ENCODE measurements around the gene DHRS11.
"Not testable (repeated sequence)": the region's sequence is repeated elsewhere in the genome, so short reads cannot be mapped to it uniquely, and the experiment has no call there.

Gene DHRS11

DNA sequence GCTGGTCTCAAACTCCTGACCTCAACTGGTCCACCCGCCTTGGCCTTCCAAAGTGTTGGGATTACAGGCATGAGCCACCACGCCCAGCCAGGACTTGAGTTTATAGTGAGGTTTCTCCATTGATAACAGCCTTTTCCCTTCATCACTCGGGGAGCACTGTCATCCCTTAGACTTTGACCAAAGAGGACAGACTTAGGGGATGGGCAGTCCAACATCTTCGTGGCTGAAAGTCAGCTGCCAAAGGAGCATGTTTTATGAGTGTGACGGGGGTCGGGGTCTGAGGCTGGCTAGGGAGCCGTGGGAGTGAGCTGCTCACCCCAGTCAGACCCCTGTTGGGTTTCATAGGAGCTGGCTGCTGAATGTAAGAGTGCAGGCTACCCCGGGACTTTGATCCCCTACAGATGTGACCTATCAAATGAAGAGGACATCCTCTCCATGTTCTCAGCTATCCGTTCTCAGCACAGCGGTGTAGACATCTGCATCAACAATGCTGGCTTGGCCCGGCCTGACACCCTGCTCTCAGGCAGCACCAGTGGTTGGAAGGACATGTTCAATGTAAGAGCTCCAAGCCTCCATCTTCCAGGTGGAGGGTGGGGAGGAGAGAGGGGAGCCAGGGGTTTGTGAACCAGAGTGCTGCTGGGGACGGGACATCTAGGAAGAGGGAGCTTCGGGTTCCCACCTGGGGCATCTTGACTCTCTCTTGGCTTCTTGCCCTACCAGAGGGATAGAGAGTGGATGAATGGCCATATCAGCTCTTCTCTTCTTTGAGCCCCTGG lies 3.1 kb downstream of the DHRS11 start:
- no peak for DNase-seq

DNA sequence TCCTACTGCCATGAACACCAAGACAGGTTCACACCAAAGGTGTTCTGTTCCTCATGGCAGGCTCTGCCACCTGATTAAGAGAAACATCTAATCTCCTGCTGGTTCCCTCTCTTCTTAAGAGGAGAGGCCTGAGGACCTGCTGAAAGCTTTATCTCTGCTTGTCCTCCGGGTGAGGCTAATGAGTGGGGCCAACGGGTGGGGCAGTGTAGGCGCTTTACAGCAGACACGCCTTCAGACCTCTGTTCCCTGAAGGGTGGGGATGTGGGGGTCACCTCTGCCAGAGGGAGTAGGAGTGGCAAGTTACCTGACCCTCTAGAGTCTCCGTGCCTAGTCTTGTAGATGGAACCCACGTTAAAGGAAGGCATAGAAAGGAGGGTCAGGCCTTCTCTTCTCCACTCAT lies 5.5 kb downstream of the DHRS11 start:
- no peak for DNase-seq

DNA sequence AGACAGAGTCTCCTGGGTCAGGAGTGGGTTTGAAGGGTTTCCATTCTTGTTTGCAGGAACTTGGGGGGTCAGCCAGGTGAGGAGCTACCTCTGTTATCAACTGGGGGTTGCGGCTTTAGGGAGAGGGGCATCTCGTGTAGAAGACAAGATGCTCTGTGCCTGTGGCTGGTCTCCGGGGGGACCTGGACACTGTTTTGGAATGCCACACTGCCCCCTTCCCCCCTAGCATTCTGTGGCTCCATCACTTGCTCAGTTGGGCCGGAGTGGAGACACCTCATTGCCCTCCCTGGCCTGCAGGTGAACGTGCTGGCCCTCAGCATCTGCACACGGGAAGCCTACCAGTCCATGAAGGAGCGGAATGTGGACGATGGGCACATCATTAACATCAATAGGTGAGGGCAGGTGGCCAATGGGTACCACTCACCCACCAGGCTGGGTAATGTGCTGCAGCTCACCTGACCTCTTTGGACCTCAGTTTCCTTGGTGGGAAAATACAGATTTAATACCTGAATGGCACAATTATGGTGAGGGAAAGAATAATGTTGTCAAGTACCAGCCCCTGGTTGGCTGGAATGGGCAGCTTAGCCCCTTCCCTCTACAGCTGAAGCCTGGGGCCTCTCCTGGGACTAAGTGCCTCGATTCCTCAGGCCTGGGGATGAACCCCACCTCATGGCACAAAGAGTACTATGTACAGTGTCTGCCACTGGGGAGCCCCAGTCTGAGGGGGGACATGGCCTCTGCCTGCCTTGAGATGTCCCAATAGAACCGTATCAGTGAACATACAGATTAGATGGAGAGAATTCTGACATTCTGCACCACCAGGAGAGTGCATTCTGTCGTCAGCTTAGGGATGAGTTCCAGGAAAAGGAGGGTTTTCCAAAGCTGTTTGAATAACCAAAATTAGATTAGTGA lies 6.4 kb downstream of the DHRS11 start:
- DNase-seq: no peak

DNA sequence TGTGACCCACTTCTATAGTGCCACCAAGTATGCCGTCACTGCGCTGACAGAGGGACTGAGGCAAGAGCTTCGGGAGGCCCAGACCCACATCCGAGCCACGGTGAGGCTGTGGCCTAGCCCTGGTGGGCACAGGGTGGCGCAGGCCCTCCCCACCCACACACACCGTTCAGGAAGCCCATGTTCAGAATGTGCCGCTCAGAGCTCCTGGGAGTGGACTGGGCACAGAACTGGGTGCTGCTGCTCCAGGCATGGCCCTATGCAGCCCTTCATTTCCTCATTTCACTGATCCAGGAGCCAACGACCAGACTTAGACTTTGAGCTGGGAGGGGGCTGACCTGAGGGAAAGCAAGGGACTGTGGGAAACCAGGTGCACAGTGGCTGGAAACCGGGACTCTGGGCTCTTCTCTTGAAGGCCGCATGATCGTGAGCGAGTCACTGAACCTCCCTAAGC lies 7.3 kb downstream of the DHRS11 start:
- DNase-seq: no peak

DNA sequence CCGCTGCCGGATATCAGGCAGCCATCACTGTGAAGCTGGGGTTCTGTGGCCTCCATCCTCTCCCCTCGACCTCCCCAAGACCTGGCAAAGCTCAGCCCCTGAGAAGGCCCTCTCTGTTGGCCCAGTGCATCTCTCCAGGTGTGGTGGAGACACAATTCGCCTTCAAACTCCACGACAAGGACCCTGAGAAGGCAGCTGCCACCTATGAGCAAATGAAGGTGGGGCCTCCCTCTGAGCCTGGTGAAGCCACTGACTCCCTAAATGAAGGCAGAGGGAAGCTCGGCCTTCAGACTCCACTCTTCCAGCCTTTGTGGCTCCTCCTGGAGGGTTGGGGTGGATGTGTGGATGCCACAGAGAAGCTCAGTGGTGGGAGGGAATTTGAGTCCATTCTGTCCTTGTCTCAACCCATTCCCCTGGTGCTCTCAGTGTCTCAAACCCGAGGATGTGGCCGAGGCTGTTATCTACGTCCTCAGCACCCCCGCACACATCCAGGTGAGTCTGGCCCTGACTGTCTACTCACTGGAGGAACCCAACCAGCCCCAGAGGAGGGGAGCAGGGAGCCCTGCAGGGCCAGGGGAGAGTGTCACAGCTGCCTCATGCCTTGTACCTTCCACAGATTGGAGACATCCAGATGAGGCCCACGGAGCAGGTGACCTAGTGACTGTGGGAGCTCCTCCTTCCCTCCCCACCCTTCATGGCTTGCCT lies 8.0 kb downstream of the DHRS11 start:
- no peak for DNase-seq

DNA sequence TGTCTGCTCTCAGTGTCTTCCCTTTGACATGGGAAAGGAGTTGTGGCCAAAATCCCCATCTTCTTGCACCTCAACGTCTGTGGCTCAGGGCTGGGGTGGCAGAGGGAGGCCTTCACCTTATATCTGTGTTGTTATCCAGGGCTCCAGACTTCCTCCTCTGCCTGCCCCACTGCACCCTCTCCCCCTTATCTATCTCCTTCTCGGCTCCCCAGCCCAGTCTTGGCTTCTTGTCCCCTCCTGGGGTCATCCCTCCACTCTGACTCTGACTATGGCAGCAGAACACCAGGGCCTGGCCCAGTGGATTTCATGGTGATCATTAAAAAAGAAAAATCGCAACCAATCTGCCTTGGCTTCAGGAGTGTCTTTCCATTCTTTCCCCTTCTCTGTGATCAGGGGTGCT lies 8.8 kb downstream of the DHRS11 start:
- no peak for DNase-seq

DNA sequence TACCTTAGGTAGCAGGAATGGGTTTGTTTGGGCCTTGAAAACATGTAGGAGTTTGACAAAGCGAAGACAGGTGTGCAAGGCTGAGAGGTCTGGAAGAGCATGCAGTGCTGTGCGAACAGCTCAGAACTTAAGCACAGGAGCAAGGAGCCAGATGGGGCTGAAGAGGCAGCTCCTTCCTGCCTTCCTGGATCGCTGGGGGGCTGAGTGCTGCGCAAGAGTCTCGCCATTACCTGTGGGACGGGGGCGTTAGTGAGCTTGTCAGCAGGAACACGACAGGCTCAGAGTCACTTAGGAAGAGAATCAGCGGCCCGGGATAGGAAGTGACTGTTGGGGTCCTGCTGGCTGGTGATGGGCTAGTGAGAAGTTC lies 9.2 kb downstream of the DHRS11 start:
- no peak for DNase-seq

DNA sequence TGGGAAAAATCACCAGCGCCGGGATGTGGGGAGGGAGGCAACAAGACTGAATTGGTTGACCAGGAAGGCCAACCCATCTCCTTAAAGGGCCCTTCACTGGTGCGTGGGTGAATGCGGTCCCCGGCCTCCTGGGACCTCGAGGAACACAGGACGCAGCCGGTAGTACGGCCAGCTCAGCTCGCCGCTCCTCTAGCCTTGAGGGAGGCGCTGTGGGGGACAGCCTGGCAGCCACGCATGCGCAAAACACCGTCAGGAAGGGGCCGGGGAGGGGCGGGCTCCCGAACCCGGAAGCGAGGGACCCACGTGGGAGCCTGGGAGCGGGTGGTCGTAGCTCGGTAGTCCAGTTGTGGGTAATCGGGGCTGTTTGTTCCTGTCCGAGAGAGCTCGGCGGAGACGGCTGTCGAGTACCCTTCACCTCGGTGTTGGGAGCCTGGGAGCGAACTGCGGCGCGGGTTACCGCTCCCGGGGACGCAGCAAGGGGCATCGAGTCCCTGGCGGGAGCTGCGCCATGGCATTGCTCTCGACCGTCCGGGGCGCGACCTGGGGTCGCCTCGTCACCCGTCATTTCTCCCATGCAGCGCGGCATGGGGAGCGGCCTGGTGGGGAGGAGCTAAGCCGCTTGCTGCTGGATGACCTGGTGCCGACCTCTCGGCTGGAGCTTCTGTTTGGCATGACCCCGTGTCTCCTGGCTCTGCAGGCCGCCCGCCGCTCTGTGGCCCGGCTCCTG lies 9.8 kb downstream of the DHRS11 start, which contains the start of gene MRM1:
TSS of gene MRM1 (plus strand) at position 281 of the 727 bp plus-strand sequence. CDS start at position 509, 228 bp downstream.
- DNase-seq: peak; percentile 94

DNA sequence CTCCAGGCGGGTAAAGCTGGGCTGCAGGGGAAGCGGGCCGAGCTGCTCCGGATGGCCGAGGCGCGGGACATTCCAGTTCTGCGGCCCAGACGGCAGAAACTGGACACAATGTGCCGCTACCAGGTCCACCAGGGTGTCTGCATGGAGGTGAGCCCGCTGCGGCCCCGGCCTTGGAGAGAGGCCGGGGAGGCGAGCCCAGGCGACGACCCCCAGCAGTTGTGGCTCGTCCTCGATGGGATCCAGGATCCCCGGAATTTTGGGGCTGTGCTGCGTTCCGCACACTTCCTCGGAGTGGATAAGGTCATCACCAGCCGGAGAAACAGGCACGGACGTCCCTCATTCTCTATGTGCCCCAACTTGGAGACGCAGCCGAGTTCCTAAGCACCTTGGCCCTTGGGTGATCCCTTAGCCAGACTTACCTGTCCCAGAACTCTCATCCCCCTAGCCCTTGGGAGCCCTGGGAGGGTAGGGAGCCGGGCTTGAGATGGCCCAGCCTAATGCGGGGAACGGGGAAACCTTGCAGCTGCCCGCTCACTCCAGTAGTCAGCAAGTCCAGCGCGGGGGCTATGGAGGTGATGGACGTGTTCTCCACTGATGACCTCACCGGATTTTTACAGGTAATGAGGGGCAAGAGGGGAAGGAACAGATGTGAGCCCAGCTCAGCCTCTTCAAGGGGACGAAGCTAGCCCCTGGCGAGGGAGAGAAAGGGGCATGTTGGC lies 10.5 kb downstream of the DHRS11 start:
- DNase-seq: peak; percentile 55

DNA sequence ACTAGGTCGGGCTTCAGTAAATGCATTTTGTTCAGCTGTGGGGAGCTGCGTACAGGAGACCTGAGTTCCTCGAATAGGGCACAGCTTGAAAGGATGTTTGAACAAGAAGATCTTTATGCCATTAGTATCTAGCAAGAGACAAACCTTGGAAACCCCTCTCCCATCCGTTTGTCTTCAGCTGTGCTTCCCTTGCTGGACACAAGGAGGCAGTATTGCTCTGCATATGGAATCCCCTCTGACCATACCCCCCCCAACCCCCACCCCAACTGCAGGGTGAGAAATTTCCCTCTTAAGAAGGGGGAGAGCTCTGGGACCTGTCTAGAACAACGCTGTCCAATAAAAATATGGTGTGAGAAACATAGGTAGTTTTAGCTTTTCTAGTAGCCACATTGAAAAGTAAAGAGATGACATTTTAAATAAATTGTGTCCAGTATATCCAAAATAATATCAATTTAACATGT lies 11.3 kb downstream of the DHRS11 start:
- DNase-seq: peak; percentile 77

DNA sequence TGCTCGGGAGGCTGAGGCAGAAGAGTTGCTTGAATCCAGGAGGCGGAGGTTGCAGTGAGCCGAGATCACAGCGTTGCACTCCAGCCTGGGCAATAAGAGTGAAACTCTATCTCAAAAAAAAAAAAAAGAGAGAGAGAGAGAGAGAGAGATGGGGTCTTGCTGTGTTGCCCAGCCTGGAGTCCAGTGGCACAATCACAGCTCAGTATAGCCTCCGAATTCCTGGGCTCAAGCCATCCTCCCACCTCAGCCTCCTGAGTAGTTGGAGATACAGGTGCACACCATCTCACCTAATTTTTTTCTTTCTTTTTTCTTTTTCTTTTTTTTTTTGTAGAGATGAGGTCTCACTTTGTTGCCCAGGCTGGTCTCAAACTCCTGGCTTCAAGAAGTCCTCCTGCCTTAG lies 13.3 kb downstream of the DHRS11 start:
- not testable (repeated sequence) for DNase-seq

DNA sequence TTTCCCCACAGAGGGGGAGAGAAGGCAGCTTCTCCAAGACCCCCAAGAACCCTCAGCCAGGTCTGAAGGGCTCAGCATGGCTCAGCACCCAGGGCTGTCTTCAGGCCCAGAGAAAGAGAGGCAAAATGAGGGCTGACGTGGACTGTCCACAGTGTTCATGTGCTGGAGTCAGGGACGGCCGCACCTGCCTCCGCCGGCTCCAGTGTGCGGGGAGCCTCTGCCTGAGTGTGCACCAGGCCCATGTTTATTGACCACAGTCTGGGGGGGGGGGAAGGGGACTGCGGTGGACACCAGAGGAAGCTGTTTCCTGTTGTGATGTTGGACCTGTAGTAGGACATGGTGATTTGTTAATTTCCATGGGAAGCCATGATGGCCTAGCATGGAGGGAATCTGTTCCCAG lies 16.6 kb downstream of the DHRS11 start:
- peak; percentile 16 for DNase-seq

DNA sequence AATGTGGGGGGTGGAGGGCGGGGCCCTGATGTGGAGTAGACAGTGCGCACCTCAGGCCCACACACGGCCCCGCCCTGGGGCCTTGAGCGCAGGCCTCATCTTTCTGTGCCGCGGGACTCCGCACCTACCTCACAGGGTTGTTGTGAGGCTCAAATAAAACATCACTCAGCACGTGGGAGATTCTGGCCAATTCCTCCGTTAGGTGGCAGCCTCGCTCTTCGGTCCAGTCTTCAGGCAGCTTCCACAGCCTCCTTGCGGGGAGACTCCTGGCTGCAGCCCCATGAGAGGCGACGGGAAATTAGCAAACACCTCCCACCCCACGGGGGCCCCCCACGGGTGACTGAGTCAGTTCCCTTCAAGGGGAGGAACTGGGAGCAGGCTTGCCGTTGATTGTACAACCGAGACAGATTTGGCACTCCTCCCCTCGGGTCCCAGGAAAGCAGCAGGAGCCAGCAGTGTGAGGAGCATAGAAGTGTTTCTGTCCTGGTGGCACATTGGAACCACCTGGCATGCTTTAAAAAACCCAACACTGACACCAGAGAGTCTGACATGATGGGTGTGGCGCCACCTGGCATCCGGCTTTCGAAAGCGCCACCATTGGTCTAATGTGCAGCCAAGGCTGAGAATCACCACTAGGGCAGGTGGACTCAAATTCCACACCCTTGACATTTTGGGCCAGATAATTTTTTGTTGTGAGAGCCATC lies 17.3 kb downstream of the DHRS11 start:
- DNase-seq: peak; percentile 48

DNA sequence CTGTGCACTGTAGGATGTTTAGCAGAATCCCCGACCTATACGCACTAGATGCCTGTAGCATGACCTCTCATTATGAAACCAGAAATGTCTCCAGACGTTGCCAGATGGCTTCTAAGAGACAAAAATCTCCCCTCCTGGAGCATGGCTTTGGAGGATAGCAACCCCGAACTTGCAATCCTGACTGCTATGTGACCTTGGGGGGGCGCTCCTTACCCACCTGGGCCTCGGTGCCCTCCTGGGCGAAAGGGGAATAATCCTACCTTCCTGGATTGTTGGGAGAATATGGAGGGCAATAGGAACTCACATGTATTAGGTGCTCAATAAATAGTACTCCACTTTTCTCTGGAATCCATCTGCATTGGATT lies 17.8 kb downstream of the DHRS11 start:
- no peak for DNase-seq

DNA sequence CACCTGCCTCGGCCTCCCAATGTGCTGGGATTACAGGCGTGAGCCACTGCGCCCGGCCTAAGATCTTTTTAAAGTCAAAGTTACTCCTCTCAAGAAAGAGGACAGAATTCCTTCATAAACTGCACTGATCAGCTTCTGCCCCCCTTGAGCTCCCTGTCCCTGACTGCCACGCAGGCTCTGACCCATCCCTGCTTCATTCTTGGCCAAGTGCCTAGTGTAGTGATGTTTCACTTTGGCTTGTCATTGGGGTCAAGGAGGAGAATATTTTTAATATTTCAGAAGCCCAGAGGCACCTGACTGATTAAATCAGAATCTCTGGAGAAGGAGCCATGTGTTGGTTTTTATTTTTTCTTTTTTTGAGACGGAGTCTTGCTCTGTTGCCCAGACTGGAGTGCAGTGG lies 18.8 kb downstream of the DHRS11 start:
- no peak for DNase-seq

DNA sequence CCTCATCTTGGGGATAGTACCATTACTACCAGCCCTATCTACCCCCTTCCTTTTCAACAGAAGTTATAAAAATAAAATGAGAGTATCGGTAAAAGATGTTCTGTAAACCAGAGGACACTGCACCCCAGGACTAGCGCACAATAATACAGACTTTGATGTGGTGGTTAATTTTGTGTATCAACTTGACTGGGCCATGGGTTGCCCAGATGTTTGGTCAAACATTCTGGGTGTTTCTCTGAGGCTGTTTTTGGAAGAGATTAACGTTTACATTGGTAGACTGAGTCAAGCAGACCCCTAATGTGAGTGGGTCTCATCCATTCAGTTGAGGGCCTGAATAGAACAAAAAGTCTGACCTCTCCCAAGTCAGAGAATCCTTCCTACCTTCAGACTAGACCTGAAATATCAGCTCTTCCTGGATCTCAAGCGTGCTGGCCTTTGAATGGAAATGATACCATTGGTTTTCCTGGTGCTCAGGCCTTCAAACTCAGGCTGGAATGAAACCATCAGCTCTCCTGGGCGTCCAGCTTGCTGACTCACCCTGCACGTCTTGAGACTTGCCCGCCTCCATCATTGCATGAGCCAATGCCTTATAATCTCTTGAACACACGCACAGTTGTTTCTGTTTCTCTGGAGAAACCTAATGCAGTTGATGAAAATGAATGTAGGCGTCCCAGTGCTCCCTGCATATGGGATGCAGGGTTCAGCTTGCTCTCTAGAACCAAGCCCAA lies 19.8 kb downstream of the DHRS11 start:
- DNase-seq: no peak

DNA sequence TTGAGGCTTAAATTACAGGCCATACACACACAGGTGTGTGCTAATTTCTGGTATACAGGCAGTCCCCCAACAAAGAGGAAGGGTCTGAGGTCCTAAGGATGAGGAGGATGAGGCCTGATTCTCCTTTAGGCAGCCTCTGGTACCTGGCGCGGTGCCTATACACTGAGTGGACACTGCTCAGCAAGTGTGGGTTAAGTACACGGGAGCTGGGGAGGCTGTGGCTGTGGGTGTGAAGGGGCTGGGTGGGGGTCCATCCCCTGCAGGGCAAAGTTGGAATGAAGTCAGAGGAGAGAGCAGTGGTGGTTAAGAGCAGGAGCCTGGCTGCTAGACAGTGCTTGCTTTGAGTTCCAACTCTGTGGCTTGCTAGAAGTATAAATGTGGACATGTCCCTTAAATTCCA lies 20.6 kb downstream of the DHRS11 start:
- DNase-seq: no peak

DNA sequence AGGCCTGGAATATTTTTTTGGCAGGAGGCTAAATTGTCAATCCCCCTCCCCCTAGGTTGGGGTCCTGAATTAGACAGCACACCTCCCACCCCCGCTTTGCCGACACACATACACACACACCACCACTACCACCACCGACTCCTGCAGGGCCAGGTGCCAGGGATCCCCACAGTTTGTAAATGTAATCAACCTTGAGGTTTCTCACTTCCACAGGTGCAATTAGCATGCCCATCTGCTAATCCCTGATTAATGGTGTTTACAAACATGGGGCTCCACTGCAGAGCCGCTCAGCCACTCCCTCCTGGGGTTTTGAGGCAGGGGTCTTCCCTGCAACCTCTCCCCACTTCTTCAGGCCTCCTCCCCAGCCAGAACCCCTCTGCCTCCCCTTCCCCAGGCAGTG lies 21.5 kb downstream of the DHRS11 start:
- DNase-seq: no peak

DNA sequence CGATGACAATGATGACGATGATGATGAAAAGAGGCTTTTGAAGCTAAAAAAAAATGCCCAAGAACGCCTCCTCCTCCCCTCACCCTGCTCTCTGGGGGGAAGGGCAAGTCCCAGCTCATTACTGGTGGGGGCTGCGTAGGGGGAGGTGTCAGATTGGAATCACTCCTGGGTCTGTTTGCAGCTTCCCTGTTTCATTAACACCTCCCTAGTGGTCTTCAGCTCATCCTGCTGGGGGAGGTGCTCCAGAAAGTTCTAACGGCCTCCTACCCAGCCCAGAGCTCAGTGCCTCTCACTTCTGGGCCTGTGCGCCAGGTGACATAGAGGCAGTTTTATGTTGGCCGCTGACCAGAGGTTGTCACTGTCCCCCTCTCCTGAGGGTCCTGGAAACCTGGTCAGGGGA lies 22.4 kb downstream of the DHRS11 start:
- DNase-seq: no peak

DNA sequence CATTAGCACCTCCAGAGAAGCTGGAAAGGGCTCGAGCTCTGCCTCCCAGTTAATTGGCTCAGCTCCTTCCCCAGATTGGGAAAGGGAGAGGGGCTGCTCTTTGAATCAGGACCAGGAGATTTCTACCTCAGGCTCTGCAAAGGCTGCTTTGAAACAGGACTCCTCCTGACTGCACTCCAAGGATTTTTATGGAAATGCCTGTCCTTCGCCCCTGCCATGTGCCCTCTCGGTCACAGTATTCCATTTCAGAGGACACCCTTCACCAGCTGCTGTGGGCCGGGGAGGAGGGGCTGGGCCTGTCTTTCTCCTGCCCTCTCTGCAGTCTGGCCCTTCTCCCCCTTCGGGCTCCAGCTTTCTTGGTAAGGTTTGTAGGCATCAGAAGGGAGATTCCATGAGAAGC lies 23.3 kb downstream of the DHRS11 start:
- no peak for DNase-seq

All from NCI-H146 (cell line).